Measurements from ENCODE around the gene MSTN.
"Not testable (repeated sequence)": the region's sequence is repeated elsewhere in the genome, so short reads cannot be mapped to it uniquely, and the experiment has no call there.

The MSTN gene

DNA sequence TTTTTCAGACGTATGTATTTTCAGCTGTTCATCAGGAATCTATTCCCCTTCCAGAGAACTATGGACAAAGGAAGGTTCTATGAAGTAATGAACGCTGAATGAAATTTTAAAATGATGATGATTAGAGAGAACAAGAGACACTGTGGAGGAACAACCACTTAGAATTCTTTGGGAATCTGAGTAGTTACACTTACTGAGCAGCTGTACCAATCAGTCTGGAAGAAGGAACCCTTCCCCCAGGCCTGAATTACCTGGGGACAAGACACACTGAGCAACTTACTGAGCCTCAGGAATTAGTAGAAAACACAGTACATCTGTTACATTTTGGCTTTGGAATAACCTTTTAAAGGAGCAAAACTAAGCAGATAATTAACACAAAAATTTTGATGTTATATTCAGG, 1.9 kb downstream of the MSTN start:
- Histone ChIP-seq H3K36me3 (ENCODE audit: control insufficient read depth, insufficient read depth, low read length) (no peaks in the 10 kb centered on the region), H3K4me3 (ENCODE audit: low read length) (no peak overlapping the region), H3K9me3 (ENCODE audit: control insufficient read depth, low read length) (no peaks in the 10 kb centered on the region), H3K9ac (ENCODE audit: low read length) (no peak overlapping the region), H3K4me1 (ENCODE audit: control insufficient read depth, insufficient read depth, low read length) (no peaks in the 10 kb centered on the region), H3K27me3 (ENCODE audit: control insufficient read depth, insufficient read depth, low read length) (no peaks in the 10 kb centered on the region)

- Histone ChIP-seq H3K9ac (ENCODE audit: low read length) (no peak overlapping the region), H3K27me3 (ENCODE audit: control insufficient read depth, insufficient read depth, low read length) (no peaks in the 10 kb centered on the region), H3K4me3 (ENCODE audit: low read length) (no peak overlapping the region), H3K4me1 (ENCODE audit: control insufficient read depth, insufficient read depth, low read length) (no peaks in the 10 kb centered on the region), H3K9me3 (ENCODE audit: control insufficient read depth, low read length) (no peaks in the 10 kb centered on the region), H3K36me3 (ENCODE audit: control insufficient read depth, insufficient read depth, low read length) (no peaks in the 10 kb centered on the region)
Observed at GRCh38 chr2:190060019-190060418, 2.5 kb downstream of the MSTN start.

DNA sequence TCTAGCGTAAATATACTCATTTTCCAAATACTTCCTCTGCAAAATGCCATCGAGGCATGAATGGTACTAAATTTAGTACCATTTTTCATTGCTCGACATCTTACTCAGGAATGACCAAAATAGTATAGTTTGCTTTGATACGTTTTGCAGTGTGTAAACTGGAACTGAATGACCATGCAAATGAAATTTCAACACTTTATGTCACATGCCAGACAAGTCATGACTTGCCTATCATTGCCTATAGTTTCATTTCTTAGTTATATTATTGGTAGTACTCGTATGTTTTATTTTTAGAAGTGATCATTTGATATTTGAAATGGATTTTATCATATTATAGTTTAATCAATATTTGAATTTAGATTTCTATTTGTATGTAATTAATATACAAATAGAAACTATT, 9.1 kb downstream of the MSTN start:
- H3K9me3 ChIP-seq (ENCODE audit: control insufficient read depth, low read length) = no peaks in the 10 kb centered on the region
- H3K4me1 ChIP-seq (ENCODE audit: control insufficient read depth, insufficient read depth, low read length) = no peaks in the 10 kb centered on the region
- no peaks in the 10 kb centered on the region for H3K36me3 ChIP-seq (ENCODE audit: control insufficient read depth, insufficient read depth, low read length)
- no peak overlapping the region for H3K4me3 ChIP-seq (ENCODE audit: low read length)
- no peaks in the 10 kb centered on the region for H3K27me3 ChIP-seq (ENCODE audit: control insufficient read depth, insufficient read depth, low read length)
- H3K9ac ChIP-seq (ENCODE audit: low read length) = no peak overlapping the region

GRCh38 chr2:190052307-190052706, 10.2 kb downstream of the MSTN start:
- Histone ChIP-seq H3K4me1 (ENCODE audit: control insufficient read depth, insufficient read depth, low read length) (no peaks in the 10 kb centered on the region), H3K27me3 (ENCODE audit: control insufficient read depth, insufficient read depth, low read length) (no peaks in the 10 kb centered on the region), H3K4me3 (ENCODE audit: low read length) (no peak overlapping the region), H3K9me3 (ENCODE audit: control insufficient read depth, low read length) (no peaks in the 10 kb centered on the region), H3K9ac (ENCODE audit: low read length) (no peak overlapping the region), H3K36me3 (ENCODE audit: control insufficient read depth, insufficient read depth, low read length) (no peaks in the 10 kb centered on the region)

GRCh38 chr2:190051223-190051622, 11.3 kb downstream of the MSTN start:
- Histone ChIP-seq H3K4me3 (ENCODE audit: low read length) (no peak overlapping the region), H3K9me3 (ENCODE audit: control insufficient read depth, low read length) (no peaks in the 10 kb centered on the region), H3K4me1 (ENCODE audit: control insufficient read depth, insufficient read depth, low read length) (no peaks in the 10 kb centered on the region), H3K27me3 (ENCODE audit: control insufficient read depth, insufficient read depth, low read length) (no peaks in the 10 kb centered on the region), H3K9ac (ENCODE audit: low read length) (no peak overlapping the region), H3K36me3 (ENCODE audit: control insufficient read depth, insufficient read depth, low read length) (no peaks in the 10 kb centered on the region)

DNA sequence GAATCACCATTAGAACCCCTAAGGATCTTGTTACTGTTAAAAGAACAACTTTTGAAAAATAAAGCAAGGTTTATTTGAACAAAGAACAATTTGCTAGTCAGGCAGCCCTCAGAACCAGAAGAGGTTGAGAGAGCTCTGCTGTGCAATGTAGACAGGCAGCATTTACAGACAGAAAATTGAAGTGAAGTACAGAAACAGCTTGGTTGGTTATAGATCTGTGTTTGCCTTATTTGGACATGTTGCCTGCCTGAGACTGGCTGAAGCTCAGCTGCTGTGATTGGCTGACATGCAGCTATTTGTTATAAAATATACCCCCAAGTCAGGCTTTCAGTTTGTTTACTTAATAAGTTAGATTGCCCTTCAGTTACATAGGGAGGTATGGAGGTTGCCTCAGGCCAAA, 12.5 kb downstream of the MSTN start:
- Histone ChIP-seq H3K9me3 (ENCODE audit: control insufficient read depth, low read length) (no peaks in the 10 kb centered on the region), H3K36me3 (ENCODE audit: control insufficient read depth, insufficient read depth, low read length) (no peaks in the 10 kb centered on the region), H3K9ac (ENCODE audit: low read length) (no peak overlapping the region), H3K4me3 (ENCODE audit: low read length) (no peak overlapping the region), H3K4me1 (ENCODE audit: control insufficient read depth, insufficient read depth, low read length) (no peaks in the 10 kb centered on the region), H3K27me3 (ENCODE audit: control insufficient read depth, insufficient read depth, low read length) (no peaks in the 10 kb centered on the region)

- Histone ChIP-seq H3K9ac (ENCODE audit: low read length) (no peak overlapping the region), H3K4me1 (ENCODE audit: control insufficient read depth, insufficient read depth, low read length) (no peaks in the 10 kb centered on the region), H3K4me3 (ENCODE audit: low read length) (no peak overlapping the region), H3K27me3 (ENCODE audit: control insufficient read depth, insufficient read depth, low read length) (peaks cover 4% of the 10 kb centered on the region), H3K36me3 (ENCODE audit: control insufficient read depth, insufficient read depth, low read length) (no peaks in the 10 kb centered on the region), H3K9me3 (ENCODE audit: control insufficient read depth, low read length) (no peaks in the 10 kb centered on the region)
Observed at GRCh38 chr2:190044866-190045265, 17.7 kb downstream of the MSTN start.

GRCh38 chr2:190043441-190043840, 19.1 kb downstream of the MSTN start:
- no peaks in the 10 kb centered on the region for H3K4me1 ChIP-seq (ENCODE audit: control insufficient read depth, insufficient read depth, low read length)
- no peaks in the 10 kb centered on the region for H3K9me3 ChIP-seq (ENCODE audit: control insufficient read depth, low read length)
- H3K36me3 ChIP-seq (ENCODE audit: control insufficient read depth, insufficient read depth, low read length) = no peaks in the 10 kb centered on the region
- no peak overlapping the region for H3K4me3 ChIP-seq (ENCODE audit: low read length)
- H3K27me3 ChIP-seq (ENCODE audit: control insufficient read depth, insufficient read depth, low read length) = peaks cover 4% of the 10 kb centered on the region
- H3K9ac ChIP-seq (ENCODE audit: low read length) = no peak overlapping the region

- no peaks in the 10 kb centered on the region for H3K36me3 ChIP-seq (ENCODE audit: control insufficient read depth, insufficient read depth, low read length)
- no peak overlapping the region for H3K4me3 ChIP-seq (ENCODE audit: low read length)
Observed at GRCh38 chr2:190036071-190036470, 26.5 kb downstream of the MSTN start.

GRCh38 chr2:190034417-190034816, 28.1 kb downstream of the MSTN start:
- H3K4me3 ChIP-seq (ENCODE audit: low read length); H3K4me1 ChIP-seq (ENCODE audit: control insufficient read depth, insufficient read depth, low read length); H3K9me3 ChIP-seq (ENCODE audit: control insufficient read depth, low read length); H3K36me3 ChIP-seq (ENCODE audit: control insufficient read depth, insufficient read depth, low read length); H3K9ac ChIP-seq (ENCODE audit: low read length); H3K27me3 ChIP-seq (ENCODE audit: control insufficient read depth, insufficient read depth, low read length): not testable (repeated sequence)

More at GRCh38 chr2:190036071-190036470, 26.5 kb downstream of the MSTN start:
- no peaks in the 10 kb centered on the region for H3K9me3 ChIP-seq (ENCODE audit: control insufficient read depth, low read length)
- H3K4me1 ChIP-seq (ENCODE audit: control insufficient read depth, insufficient read depth, low read length) = no peaks in the 10 kb centered on the region
- no peaks in the 10 kb centered on the region for H3K27me3 ChIP-seq (ENCODE audit: control insufficient read depth, insufficient read depth, low read length)
- H3K9ac ChIP-seq (ENCODE audit: low read length) = no peak overlapping the region

GRCh38 chr2:190031969-190032618, 30.4 kb downstream of the MSTN start:
- no peaks in the 10 kb centered on the region for H3K4me1 ChIP-seq (ENCODE audit: control insufficient read depth, insufficient read depth, low read length)
- no peaks in the 10 kb centered on the region for H3K27me3 ChIP-seq (ENCODE audit: control insufficient read depth, insufficient read depth, low read length)
- no peak overlapping the region for H3K4me3 ChIP-seq (ENCODE audit: low read length)
- H3K9me3 ChIP-seq (ENCODE audit: control insufficient read depth, low read length) = no peaks in the 10 kb centered on the region
- no peak overlapping the region for H3K9ac ChIP-seq (ENCODE audit: low read length)
- H3K36me3 ChIP-seq (ENCODE audit: control insufficient read depth, insufficient read depth, low read length) = no peaks in the 10 kb centered on the region

DNA sequence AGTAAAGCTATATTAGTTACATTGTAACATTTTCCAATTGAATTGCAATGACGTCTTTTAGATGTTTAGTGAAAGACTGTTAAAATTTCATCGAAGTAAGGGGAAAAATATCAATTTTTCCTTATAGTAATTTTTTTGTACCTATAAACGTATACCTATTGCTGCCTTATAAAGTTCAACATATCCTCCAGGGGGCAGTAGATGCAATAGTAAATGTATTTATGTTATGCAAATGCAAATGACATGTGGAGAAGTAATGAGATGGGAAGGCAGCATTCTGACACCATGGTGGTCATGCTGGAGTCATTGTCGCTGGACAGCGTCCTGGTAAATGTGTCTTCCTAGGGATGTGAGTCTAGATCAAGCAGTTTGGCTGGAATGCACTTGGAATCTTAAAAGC, 38.7 kb downstream of the MSTN start:
- Histone ChIP-seq H3K9ac (ENCODE audit: low read length) (no peak overlapping the region), H3K27me3 (ENCODE audit: control insufficient read depth, insufficient read depth, low read length) (no peaks in the 10 kb centered on the region), H3K9me3 (ENCODE audit: control insufficient read depth, low read length) (no peaks in the 10 kb centered on the region), H3K4me1 (ENCODE audit: control insufficient read depth, insufficient read depth, low read length) (no peaks in the 10 kb centered on the region), H3K36me3 (ENCODE audit: control insufficient read depth, insufficient read depth, low read length) (no peaks in the 10 kb centered on the region), H3K4me3 (ENCODE audit: low read length) (no peak overlapping the region)

- no peaks in the 10 kb centered on the region for H3K36me3 ChIP-seq (ENCODE audit: control insufficient read depth, insufficient read depth, low read length)
- no peaks in the 10 kb centered on the region for H3K4me1 ChIP-seq (ENCODE audit: control insufficient read depth, insufficient read depth, low read length)
- no peaks in the 10 kb centered on the region for H3K9me3 ChIP-seq (ENCODE audit: control insufficient read depth, low read length)
- H3K4me3 ChIP-seq (ENCODE audit: low read length) = no peak overlapping the region
- H3K9ac ChIP-seq (ENCODE audit: low read length) = no peak overlapping the region
- H3K27me3 ChIP-seq (ENCODE audit: control insufficient read depth, insufficient read depth, low read length) = no peaks in the 10 kb centered on the region
Observed at GRCh38 chr2:190020720-190021119, 41.8 kb downstream of the MSTN start.

All from mucosa of stomach (tissue), 1 donor.